ENCODE measurements around the gene ABLIM3.

Gene ABLIM3

GRCh38 chr5:149219584-149219983 lies 78.3 kb downstream of the ABLIM3 start:
- no peak for DNase-seq (ENCODE audit: low read depth in 2 of 2)

GRCh38 chr5:149220750-149221149 lies 79.5 kb downstream of the ABLIM3 start:
- no peak for DNase-seq (ENCODE audit: low read depth in 2 of 2)

- no peak for DNase-seq (ENCODE audit: low read depth in 2 of 2)
Observed at GRCh38 chr5:149221326-149221725, 80.0 kb downstream of the ABLIM3 start.

GRCh38 chr5:149221731-149222342 lies 80.5 kb downstream of the ABLIM3 start:
- DNase-seq (ENCODE audit: low read depth in 2 of 2): no peak

- no peak for DNase-seq (ENCODE audit: low read depth in 2 of 2)
Observed at GRCh38 chr5:149223081-149223848, 82.0 kb downstream of the ABLIM3 start.

DNA sequence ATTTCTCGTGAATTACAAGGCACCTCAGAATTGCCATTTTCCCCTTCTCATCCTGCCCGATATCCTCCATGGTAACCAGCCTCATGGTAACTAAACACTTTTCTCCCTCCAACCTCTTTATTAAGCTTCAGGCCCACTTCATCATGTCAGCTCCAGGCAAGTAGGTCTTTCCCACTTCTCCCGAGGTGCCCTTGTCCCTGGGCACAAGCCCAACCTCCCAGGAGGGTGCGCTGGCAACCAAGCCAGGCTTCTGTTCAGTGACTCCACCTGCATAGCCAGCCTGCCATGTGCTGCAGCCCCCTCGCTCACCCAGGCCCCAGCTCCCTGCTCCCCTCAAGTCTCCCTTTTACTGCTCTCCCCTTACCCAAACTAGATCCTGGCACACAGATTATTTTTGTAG lies 83.0 kb downstream of the ABLIM3 start:
- DNase-seq (ENCODE audit: low read depth in 2 of 2): no peak

DNA sequence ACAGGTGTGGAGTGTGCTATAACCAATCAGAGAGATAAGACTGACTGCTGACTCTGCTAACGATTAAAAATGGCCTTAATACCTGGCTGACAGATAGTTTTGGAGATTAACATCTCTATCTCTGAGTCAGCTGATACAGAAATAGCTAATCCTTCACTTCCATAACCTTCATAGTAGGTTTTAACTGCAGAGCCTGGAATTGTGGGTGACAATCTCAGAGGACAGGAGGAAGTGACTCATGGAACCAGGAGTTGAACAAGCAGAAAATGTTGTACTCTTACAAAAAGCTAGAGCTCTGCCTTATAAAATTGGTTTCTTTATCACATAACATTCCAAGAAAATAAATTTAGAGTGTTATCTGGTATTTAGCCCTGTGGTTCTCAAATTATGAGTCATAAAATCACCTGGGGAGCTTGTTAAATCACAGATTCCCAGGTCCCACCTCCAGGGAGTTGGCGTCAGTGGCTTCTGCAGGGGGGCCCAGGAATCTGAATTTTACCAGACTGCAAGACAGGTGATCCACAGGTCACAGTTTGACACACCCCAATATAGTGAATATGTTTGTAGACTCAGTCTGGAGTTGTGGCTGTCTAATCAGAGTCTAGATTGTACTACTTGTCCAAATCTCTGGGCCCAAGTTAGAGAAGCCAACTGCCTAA lies 86.0 kb downstream of the ABLIM3 start:
- DNase-seq (ENCODE audit: low read depth in 2 of 2): no peak

DNA sequence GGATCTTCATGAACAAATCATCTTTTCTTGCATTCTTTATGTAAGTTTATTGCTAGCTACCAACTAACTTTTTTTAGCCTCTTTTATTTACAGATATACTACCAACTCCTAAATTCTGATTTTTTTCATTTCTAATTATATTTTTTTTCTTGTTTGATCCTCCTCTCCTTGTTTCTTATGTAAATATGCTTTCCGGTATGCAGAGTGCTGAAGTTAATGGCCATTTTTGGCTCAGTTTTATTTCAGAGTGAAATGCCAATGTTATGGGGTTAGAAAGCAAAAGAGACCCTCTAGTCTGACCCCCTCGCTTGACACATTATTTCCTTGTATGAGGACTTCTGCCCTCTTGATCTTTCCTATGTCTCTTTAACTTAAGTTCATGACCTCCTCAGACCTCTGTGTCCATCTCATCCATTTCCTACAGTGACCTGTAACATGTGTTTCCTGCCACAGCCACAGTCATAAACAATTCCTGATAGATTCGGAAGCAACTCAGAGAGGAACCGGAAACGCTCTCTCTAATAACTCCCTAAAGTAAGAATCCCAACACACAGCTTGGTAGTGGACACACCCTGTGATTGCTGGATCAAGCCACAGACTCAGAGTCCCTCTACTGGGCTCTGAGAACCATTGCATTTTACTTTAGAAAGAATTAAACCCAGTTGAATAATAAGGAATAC lies 87.5 kb downstream of the ABLIM3 start:
- DNase-seq (ENCODE audit: low read depth in 2 of 2): no peak

- no peak for DNase-seq (ENCODE audit: low read depth in 2 of 2)
Observed at GRCh38 chr5:149229298-149229937, 88.1 kb downstream of the ABLIM3 start.

DNA sequence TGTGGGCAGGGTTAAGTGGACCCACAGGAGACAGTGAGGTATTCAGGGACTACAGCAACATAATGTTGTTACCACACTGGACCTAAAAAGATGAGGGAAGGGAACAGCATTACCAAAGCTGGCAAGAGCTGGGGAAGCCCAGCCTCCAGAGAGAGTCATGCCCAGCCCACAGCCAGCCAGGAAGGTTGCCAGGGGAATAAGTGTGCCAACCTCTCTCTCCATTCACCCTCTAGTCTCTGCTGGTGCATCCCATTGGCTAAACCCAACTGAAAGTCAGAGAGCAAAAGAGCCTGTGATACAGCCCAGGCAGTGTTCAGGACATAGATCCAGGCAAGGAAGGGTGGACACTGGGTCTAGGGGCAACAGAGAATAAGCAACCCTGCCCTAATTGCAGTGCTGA lies 94.5 kb downstream of the ABLIM3 start:
- no peak for DNase-seq (ENCODE audit: low read depth in 2 of 2)

DNA sequence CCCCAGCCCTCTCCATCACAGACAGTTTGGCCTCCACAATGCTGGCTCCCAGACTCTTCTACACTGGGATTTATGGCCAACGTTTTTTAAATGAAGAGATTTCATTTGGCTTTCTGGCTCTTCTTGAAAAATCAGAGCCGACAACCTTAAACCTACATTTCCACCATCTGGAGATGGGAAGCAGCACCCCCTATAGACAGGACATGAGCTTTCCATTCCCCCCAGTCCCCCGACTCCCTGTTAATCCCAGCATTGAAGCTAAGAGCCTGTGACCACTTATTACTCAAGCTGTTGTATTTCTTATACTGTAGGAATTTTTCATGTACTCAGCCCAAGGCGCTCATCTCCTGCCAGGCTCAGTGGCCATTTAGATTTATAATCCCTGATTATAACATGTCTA lies 96.4 kb downstream of the ABLIM3 start:
- DNase-seq (ENCODE audit: low read depth in 2 of 2): no peak

DNA sequence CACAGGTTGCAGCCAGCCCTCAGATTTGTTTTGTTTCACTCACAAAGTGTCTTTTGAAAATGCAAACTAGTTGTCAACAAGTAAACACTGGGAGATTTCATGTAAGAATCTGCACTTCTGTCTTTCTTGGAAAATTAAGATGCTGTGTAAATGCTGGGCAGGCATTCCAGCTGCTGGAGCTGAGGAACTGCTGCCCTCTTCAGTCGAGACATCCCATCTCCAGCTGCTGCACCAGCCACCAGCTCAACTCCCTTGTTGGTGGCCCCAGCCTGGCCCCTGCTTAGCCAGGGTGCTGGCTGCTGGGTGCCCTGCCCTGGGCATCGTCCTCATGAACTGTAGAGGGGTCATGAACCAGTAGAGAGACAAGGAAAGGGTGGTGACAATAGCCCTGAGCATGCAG lies 97.2 kb downstream of the ABLIM3 start:
- no peak for DNase-seq (ENCODE audit: low read depth in 2 of 2)

GRCh38 chr5:149239917-149240316 lies 98.6 kb downstream of the ABLIM3 start:
- no peak for DNase-seq (ENCODE audit: low read depth in 2 of 2)

GRCh38 chr5:149240354-149240998 lies 99.2 kb downstream of the ABLIM3 start:
- DNase-seq (ENCODE audit: low read depth in 2 of 2): peak; percentile 50 to 53

DNA sequence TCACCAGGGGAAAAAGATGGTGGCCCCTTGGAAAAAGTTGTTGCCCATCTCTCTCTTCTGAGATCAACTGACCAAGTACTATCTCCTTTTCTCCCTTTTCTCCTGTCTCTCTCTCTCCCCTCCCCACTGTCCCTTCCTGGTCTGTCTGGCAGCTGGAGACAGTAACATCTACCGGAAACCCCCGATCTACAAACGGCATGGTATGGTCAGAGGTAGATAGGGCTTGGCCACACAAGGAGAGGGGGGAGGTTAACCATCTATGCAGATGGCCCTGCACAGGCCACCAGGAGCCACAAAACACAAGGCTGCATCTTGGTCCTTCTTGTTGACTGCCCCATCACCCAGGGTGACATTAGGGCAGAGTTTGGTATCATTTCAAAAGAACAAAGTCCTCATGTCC lies 101.0 kb downstream of the ABLIM3 start:
- DNase-seq (ENCODE audit: low read depth in 2 of 2): no peak

DNA sequence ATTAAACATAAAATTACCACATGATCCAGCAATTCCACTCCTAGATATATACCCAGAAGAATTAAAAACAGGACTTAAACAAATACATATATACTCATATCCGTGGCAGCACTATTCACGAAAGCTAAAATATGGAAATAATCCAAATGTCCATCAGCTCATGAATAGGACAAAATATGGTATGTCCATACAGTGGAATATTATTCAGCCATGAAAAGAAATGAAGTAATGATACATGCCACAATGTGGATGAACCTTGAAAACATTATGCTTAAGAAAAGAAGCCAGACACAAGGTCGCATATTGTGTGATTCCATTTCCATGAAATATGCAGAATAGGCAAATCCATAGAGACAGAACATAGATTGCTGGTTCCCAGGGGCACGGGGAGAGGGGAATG lies 105.6 kb downstream of the ABLIM3 start:
- no peak for DNase-seq (ENCODE audit: low read depth in 2 of 2)

GRCh38 chr5:149247726-149248125 lies 106.4 kb downstream of the ABLIM3 start:
- no peak for DNase-seq (ENCODE audit: low read depth in 2 of 2)

- no peak for DNase-seq (ENCODE audit: low read depth in 2 of 2)
Observed at GRCh38 chr5:149251546-149251945, 110.3 kb downstream of the ABLIM3 start.

GRCh38 chr5:149254506-149254905 lies 113.2 kb downstream of the ABLIM3 start:
- no peak for DNase-seq (ENCODE audit: low read depth in 2 of 2)

DNA sequence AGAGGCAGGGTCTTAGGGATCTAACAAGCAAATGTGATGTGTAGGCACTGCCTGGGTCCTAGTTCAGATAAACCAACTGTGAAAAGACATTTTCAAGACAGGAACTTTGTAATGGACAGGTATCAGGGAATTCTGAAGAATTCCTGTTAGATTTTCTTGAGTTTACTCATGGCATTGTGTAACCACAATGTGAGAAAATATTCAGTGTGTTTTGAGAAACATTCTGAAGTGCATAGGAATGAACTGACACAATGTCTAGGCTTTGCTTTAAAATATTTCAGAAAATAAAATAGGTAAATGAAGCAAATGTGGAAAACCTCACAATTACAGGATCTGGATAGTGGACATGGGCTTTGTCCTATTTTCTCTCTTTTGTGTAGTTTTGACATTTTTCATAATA lies 115.2 kb downstream of the ABLIM3 start:
- DNase-seq (ENCODE audit: low read depth in 2 of 2): no peak

DNA sequence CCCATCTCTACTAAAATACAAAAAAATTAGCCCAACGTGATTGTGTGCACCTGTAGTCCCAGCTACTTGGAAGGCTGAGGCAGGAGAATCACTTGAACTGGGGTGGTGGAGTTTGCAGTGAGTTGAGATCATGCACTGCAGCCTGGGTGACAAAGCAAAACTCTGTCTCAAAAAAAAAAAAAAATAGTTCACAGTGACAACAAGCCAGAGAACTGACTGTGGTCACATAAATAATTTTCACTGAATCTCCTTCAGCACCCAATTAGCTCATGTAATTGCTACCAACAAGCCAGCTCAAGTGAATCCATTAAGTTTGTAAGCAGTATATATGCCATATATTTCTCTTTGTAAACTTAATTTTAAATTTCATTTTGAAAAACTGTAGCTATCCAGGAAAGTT lies 115.8 kb downstream of the ABLIM3 start:
- DNase-seq (ENCODE audit: low read depth in 2 of 2): no peak

All from stimulated activated CD8-positive, alpha-beta memory T cell treated with anti-CD3 and anti-CD28 coated beads, Interleukin-15, amount 100 ng/mL, for 4 hours (primary cell).